Mammary epithelial cell (primary cell): ENCODE measurements around the gene ACTMAP.

ENCODE experiments used
- CTCF ChIP-seq, 2 donors: IDR thresholded peaks in 1 of 2; conservative IDR thresholded peaks in 1 of 2; 2 replicates each; pipeline ENCODE4 v1.5.1; 2011 to 2012; ENCODE audit warnings: inconsistent platforms in 2 of 2, low read length in 2 of 2, mild to moderate bottlenecking in 2 of 2, control low read depth in 1 of 2, low read depth in 1 of 2; ENCODE audit not compliant: insufficient read depth in 1 of 2; ENCODE audit errors: extremely low read depth in 1 of 2
- EZH2 ChIP-seq: IDR thresholded peaks from 2 replicates; pipeline ENCODE4 v1.6.1; 2012; ENCODE audit warnings: low read length, inconsistent platforms, borderline replicate concordance

- TF ChIP-seq CTCF (conservative IDR thresholded peaks at IDR 0.05 in 1 of 2, IDR thresholded peaks at IDR 0.05 in 1 of 2; ENCODE audit: extremely low read depth in 1 of 2, insufficient read depth in 1 of 2, low read depth in 1 of 2, low read length in 2 of 2) (no peak), EZH2 (no peak)
Observed at GRCh38 chr19:40724855-40725254, 25.4 kb downstream of the ACTMAP start.
